Aorta (tissue), 5 donors: Measurements from ENCODE around the gene SPPL2B. TPM values are rescaled to one million over a fixed set of nuclear protein-coding genes. Genes with fewer than 3 reads are reported as not detected.

Experiments used
- ATAC-seq: fragments of 200-7000 bp; cut with Tn5 transposase; one replicate; pipeline ENCODE4 v1.9.1; 2022; ENCODE audit warnings: moderate library complexity; ENCODE audit not compliant: low FRiP score
- DNase-seq, 2 donors: peaks; one replicate each; pipeline ENCODE4 v3.0.0-alpha.2; 2020
- H3K27ac ChIP-seq, 2 donors: one replicate each; pipeline ENCODE4 v1.5.1; 2013; ENCODE audit warnings: low read length in 2 of 2, mild to moderate bottlenecking in 2 of 2, moderate library complexity in 2 of 2, control low read depth in 1 of 2, inconsistent platforms in 1 of 2, low read depth in 1 of 2
- H3K27me3 ChIP-seq, 2 donors: one replicate each; pipeline ENCODE4 v1.6.1; 2013; ENCODE audit warnings: control low read depth in 1 of 2, low read length in 1 of 2, mild to moderate bottlenecking in 1 of 2, moderate library complexity in 1 of 2; ENCODE audit not compliant: insufficient read depth in 2 of 2, control insufficient read depth in 1 of 2
- H3K36me3 ChIP-seq, 2 donors: one replicate each; pipeline ENCODE4 v1.6.1; 2013; ENCODE audit warnings: control low read depth in 1 of 2, low read length in 1 of 2, mild to moderate bottlenecking in 1 of 2; ENCODE audit not compliant: insufficient read depth in 2 of 2, control insufficient read depth in 1 of 2
- H3K4me1 ChIP-seq, 2 donors: one replicate each; pipeline ENCODE4 v1.6.1; 2013; ENCODE audit warnings: low read length in 2 of 2, control low read depth in 1 of 2, mild to moderate bottlenecking in 1 of 2, moderate library complexity in 1 of 2; ENCODE audit not compliant: insufficient read depth in 2 of 2, control insufficient read depth in 1 of 2
- H3K4me3 ChIP-seq, 2 donors: one replicate each; pipeline ENCODE4 v1.5.1; 2013; ENCODE audit warnings: low read length in 2 of 2, control low read depth in 1 of 2, mild to moderate bottlenecking in 1 of 2
- H3K9me3 ChIP-seq: one replicate; pipeline ENCODE4 v1.6.1; 2013; ENCODE audit warnings: mild to moderate bottlenecking, low read length; ENCODE audit not compliant: control insufficient read depth
- WGBS, 2 donors: extraction: QIAGEN DNeasy Blood & Tissue Kit; methylation state at CpG; one replicate each; pipeline ENCODE4 v1.1.7; 2013; 5-methylcytosine and 5-hydroxymethylcytosine counted together
- intact Hi-C, 2 donors: fragments of 100-400 bp; cut with DNase I; formaldehyde crosslinking; loops; one replicate each; pipeline versions ENCODE4 v1.14.2 to v1.15.0; 2022
- polyA plus RNA-seq, 2 donors: library from polyadenylated mRNA; stranded (reverse); fragments of 200-250 nt; gene quantifications; one replicate each; pipeline ENCODE4 v1.2.3, GENCODE V29; 2013
- total RNA-seq, 2 donors: library from RNA; stranded (reverse); fragmentation: NEBNext Ultra II Directional; extraction: Animal tissue kit (Norgen Biotek cat#: 25700); gene quantifications; one replicate each; pipeline ENCODE4 v1.2.1, GENCODE V29; 2021
- donor health status: healthy with polysubstance abuse.
- donor health status: Bipolar disorder and iron deficiency.
- donor health status: DM: no; HTN: no; CAD: no.
- donor health status: DM: no; HTN: no; CAD: no.
- donor health status: DM: yes; HTN: yes; CAD: no.

The SPPL2B gene
- total and polyA plus RNA-seq, 4 donors = 13.3 to 78.1 (median 39.2) TPM

DNA sequence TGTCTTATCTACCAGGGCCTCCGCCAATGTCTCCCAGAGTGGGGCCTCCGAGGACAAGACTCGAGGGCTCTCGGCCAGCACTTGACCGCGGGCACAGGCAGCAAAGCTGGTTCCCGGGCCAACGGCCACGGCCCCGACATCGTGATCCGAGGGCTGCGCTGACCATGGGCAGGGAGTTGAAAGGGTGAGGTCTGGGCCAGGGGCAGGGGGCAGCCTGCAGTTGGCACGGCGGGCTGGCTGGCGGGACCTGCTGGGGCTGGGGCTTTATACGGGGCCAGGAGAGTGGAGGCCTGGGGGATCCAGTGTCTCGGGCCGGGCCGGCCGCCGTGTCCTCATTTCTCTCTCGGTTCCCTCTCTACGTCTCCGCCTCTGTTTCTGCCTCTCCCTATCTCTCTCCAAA, 10.7 kb upstream of the SPPL2B start:
- Histone ChIP-seq H3K4me3 (no peak overlapping the region), H3K36me3 (no peaks in the 10 kb centered on the region), H3K4me1 (no peaks in the 10 kb centered on the region), H3K9me3 (peaks cover 3% of the 10 kb centered on the region), H3K27me3 (no peaks in the 10 kb centered on the region), H3K27ac (no peak overlapping the region)
- intact Hi-C loops = no loop called here
- ATAC-seq (no peak), DNase-seq (no peak)
- 85 to 91% methylated on average over 25 of the region's 25 CpGs for WGBS, 2 donors

DNA sequence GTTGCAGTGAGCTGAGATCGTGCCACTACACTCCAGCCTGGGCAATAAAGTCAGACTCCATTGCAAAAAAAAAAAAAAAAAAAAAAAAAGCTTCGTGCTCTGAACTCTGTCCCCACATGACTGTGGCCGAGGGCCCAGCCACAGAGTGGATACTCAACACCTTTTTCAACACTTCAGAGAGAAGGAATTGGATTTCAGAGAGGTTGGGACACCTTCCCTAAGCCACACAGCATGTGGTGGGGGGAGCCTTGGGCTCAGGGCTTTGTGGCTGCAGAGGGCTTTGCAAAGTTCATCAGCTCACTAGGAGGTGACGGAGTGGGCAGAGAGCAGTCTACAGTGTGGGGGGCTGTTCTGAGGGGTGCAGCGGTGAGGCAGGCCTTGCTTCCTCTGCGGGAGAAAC, 9.6 kb upstream of the SPPL2B start:
- Histone ChIP-seq H3K36me3 (no peaks in the 10 kb centered on the region), H3K4me1 (no peaks in the 10 kb centered on the region), H3K27ac (no peak overlapping the region), H3K9me3 (peaks cover 3% of the 10 kb centered on the region), H3K27me3 (no peaks in the 10 kb centered on the region), H3K4me3 (no peak overlapping the region)
- intact Hi-C loops = no loop called here
- DNase-seq = no peak
- 82 to 89% methylated on average over 6 of the region's 6 CpGs for WGBS, 2 donors
- ATAC-seq = no peak

DNA sequence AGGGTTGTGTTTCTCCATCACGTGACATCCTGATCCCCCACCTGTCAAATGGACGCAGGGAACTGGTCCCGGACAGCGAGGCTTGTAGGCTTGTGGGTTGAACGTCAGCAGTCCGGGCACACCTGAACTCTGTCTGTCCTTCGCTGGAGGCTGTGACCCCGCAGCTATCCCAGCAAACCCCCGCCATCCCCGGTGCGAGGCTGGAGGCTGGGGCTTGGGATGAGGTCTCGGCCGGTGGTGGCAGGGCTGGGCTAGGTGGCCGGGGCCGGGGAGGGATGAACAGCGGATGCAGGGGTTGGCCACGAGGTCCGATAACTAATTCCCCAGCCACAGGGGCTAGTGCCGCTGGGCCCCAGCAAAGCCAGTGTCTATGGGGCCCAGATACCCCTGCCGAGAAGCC, 8.9 kb upstream of the SPPL2B start:
- Histone ChIP-seq H3K36me3 (no peaks in the 10 kb centered on the region), H3K4me3 (no peak overlapping the region), H3K27ac (no peak overlapping the region), H3K4me1 (no peaks in the 10 kb centered on the region), H3K9me3 (peaks cover 3% of the 10 kb centered on the region), H3K27me3 (no peaks in the 10 kb centered on the region)
- ATAC-seq = no peak
- no peak for DNase-seq
- intact Hi-C loops = no loop called here
- WGBS, 2 donors = 92 to 93% methylated on average over 20 of the region's 20 CpGs

DNA sequence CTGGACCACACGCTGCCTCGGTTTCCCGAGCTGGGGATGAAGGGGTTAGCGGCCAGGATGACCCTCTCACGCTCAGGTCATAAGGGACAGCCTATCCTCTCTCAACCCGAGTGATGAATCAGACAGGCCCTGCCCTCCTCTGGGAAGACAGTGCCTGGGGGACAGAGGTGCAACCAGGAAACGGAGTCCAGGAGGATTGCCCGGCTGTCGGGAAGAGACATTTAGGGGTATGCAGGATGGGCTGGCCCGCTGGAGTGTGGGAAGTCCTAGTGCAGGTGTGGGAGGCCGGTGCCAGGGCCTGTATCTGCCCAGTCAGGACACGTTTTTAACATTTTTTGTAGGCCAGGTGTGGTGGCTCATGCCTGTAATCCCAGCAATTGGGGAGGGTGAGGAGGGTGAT, 8.4 kb upstream of the SPPL2B start:
- Histone ChIP-seq H3K27me3 (no peaks in the 10 kb centered on the region), H3K4me3 (no peak overlapping the region), H3K36me3 (no peaks in the 10 kb centered on the region), H3K4me1 (no peaks in the 10 kb centered on the region), H3K27ac (no peak overlapping the region), H3K9me3 (peaks cover 3% of the 10 kb centered on the region)
- intact Hi-C loops = no loop called here
- WGBS, 2 donors = 81% methylated on average over 12 of the region's 12 CpGs
- DNase-seq (no peak), ATAC-seq (no peak)

DNA sequence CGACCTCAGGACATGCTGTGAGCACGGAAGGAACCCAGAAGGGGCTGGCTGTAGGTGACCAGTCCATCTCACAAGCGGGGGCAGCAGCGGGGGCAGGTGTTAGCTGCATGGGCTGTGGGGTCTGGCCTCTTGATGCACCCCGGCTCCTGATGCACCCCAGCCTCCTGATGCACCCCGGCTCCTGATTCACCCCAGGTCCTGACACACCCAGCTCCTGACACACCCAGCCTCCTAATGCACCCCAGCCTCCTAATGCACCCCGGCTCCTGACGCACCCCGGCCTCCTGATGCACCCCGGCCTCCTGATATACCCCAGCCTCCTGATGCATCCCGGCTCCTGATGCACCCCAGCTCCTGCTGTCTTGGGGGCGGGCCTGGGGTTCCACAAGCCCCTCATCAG, 7.5 kb upstream of the SPPL2B start:
- DNase-seq = no peak
- H3K9me3 ChIP-seq = no peaks in the 10 kb centered on the region
- no peak for ATAC-seq
- no peaks in the 10 kb centered on the region for H3K36me3 ChIP-seq
- H3K27ac ChIP-seq = no peak overlapping the region
- no peaks in the 10 kb centered on the region for H3K4me1 ChIP-seq
- intact Hi-C loops = no loop called here
- WGBS, 2 donors = 92 to 94% methylated on average over 10 to 12 of the region's 12 CpGs
- H3K4me3 ChIP-seq = no peak overlapping the region
- no peaks in the 10 kb centered on the region for H3K27me3 ChIP-seq

DNA sequence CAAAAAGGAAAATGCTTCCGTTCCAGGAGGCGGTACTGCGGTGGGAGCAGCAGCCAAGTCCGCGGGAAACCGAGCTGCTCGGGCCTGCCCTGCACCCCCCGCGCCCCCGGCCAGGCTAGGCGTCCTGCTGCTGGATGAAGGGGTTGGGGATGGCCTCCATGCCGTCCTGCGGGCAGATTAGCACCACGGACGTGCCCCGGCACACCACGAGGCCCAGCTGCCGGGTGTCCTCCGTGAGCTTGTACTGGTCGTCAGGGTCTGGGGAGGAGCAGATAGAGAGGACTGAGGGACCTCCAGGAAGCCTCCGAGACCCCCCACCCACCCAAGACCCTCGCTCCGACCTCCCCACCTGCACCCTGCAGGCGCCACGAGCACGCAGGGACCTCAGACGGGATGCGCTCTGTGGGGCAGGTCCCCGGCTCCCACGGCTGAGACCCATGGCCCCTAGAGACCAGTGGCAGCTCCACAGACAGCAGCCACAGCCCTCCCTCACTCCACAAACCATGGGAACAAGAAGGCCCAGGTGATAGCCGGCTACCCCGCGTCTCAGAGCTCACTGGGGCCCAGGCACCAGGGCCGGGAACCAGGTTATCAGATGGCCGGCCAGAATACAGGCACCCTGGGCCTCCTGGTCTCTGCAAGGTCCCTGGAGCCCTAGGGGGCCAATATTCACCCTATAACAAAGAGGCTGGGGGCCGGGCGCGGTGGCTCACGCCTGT, 6.8 kb upstream of the SPPL2B start:
- H3K36me3 ChIP-seq = no peaks in the 10 kb centered on the region

DNA sequence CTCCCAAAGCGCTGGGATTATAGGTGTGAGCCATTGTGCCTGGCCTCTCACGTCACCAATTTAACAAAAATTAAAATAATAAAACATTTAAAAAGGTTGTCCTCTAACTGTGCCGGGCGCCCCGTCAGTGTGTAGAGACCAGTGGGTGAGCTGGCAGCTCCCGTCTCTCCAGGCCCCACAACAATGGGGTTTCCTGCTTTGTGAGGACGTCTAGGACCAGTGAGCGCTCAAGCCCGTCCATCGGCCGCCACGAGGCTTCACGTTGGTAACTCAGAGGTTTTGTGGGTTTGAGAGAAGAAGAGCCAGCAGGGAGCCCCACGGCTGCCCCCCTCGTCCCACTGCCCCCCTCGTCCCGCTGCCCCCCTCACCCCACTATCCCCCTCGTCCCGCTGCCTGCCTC, 4.8 kb upstream of the SPPL2B start:
- WGBS, 2 donors = 91 to 93% methylated on average over 19 of the region's 19 CpGs
- no peak overlapping the region for H3K27ac ChIP-seq
- no peaks in the 10 kb centered on the region for H3K4me1 ChIP-seq
- H3K27me3 ChIP-seq = no peaks in the 10 kb centered on the region
- no peaks in the 10 kb centered on the region for H3K9me3 ChIP-seq
- no peak overlapping the region for H3K4me3 ChIP-seq
- DNase-seq = no peak
- ATAC-seq = no peak
- H3K36me3 ChIP-seq = no peaks in the 10 kb centered on the region
- intact Hi-C loops = no loop called here

More for the DNA sequence above, 6.8 kb upstream of the SPPL2B start:
- no peaks in the 10 kb centered on the region for H3K4me1 ChIP-seq
- ATAC-seq = no peak
- H3K9me3 ChIP-seq = no peaks in the 10 kb centered on the region
- intact Hi-C loops = no loop called here
- DNase-seq = no peak
- 87 to 90% methylated on average over 38 to 39 of the region's 39 CpGs for WGBS, 2 donors
- no peak overlapping the region for H3K4me3 ChIP-seq
- no peaks in the 10 kb centered on the region for H3K27me3 ChIP-seq
- no peak overlapping the region for H3K27ac ChIP-seq

DNA sequence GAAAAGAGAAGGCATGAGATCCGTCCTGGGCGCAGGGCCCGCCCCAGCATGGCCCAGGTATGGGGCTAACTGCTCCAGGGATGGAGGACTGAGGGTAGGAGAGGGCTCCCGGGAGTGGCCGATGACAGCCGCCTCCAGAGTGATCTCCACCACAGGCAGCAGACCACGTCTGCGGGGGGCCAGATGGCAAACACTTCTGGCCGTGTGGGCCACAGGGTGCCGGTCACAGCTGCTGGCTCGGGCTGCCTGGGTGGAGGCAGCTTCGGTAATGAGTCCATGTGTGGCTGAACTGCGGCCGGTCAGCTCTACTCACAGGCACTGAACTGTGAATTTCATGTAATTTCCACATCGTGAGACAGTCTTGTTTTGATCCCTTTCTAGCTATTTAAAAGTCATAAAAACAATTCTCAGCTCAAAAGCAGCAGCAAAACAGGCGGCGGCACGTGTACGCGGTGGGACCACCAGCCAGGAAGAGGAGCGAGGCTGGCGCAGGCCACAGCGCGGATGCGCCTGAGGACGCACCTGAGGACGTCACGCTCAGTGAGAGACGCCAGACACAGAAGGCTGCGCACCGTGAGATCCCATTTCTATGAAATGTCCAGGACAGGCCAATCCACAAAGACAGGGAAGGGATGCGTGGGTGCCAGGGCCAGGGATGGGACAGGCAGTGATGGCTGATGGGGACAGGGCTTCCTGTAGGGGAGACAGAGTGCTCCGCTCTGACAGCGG, 4.1 kb upstream of the SPPL2B start:
- 86 to 88% methylated on average over 34 of the region's 34 CpGs for WGBS, 2 donors
- Histone ChIP-seq H3K36me3 (no peaks in the 10 kb centered on the region), H3K27ac (no peak overlapping the region)

More for the DNA sequence above, 4.1 kb upstream of the SPPL2B start:
- intact Hi-C loops = no loop called here
- ATAC-seq (no peak), DNase-seq (no peak)
- H3K27me3 ChIP-seq = no peaks in the 10 kb centered on the region
- no peak overlapping the region for H3K4me3 ChIP-seq
- H3K4me1 ChIP-seq = no peaks in the 10 kb centered on the region
- H3K9me3 ChIP-seq = no peaks in the 10 kb centered on the region
